HEK293 (cell line): ENCODE measurements around the gene CNIH3.

Experiments
- CTCF ChIP-seq: fragments of 450-650 bp; formaldehyde crosslinking; IDR thresholded peaks from 2 replicates; pipeline ENCODE4 v1.5.1; 2016; ENCODE audit warnings: missing biosample characterization, missing genetic modification characterization
- ZBTB17 ChIP-seq: fragments of 450-650 bp; formaldehyde crosslinking; IDR thresholded peaks from 2 replicates; pipeline ENCODE4 v1.5.1; 2016; ENCODE audit warnings: missing biosample characterization, missing genetic modification characterization
- ZBTB49 ChIP-seq: fragments of 450-650 bp; formaldehyde crosslinking; IDR thresholded peaks from 2 replicates; pipeline ENCODE4 v1.5.1; 2016; ENCODE audit warnings: missing biosample characterization, missing genetic modification characterization, low read depth
- ZNF138 ChIP-seq: fragments of 450-650 bp; formaldehyde crosslinking; IDR thresholded peaks from 2 replicates; pipeline ENCODE4 v1.5.1; 2016; ENCODE audit warnings: missing biosample characterization, missing genetic modification characterization, borderline replicate concordance
- ZNF184 ChIP-seq: fragments of 450-650 bp; IDR thresholded peaks from 2 replicates; pipeline ENCODE4 v1.5.1; 2018; ENCODE audit warnings: missing biosample characterization, mild to moderate bottlenecking, missing genetic modification characterization
- ZNF324 ChIP-seq: fragments of 450-650 bp; formaldehyde crosslinking; IDR thresholded peaks from 2 replicates; pipeline ENCODE4 v1.5.1; 2016; ENCODE audit warnings: missing biosample characterization, missing genetic modification characterization
- ZNF362 ChIP-seq: fragments of 450-650 bp; formaldehyde crosslinking; IDR thresholded peaks from 2 replicates; pipeline ENCODE4 v1.5.1; 2016; ENCODE audit warnings: missing biosample characterization, missing genetic modification characterization
- TF ChIP-seq, protein P1 (sequence below): fragments of 450-650 bp; formaldehyde crosslinking; IDR thresholded peaks from 2 replicates; pipeline ENCODE4 v1.5.1; 2016; ENCODE audit warnings: missing biosample characterization, missing genetic modification characterization

GRCh38 chr1:224767031-224767430 lies 150.9 kb downstream of the CNIH3 start:
- TF ChIP-seq ZNF362 (tag by site-specific recombination) (no peak), CTCF (tag by site-specific recombination) (no peak), ZNF138 (no peak), ZBTB49 (tag by site-specific recombination) (no peak), ZNF184 (tag by site-specific recombination) (no peak), ZNF324 (no peak), ZBTB17 (no peak)
- TF ChIP-seq, protein P1, sequence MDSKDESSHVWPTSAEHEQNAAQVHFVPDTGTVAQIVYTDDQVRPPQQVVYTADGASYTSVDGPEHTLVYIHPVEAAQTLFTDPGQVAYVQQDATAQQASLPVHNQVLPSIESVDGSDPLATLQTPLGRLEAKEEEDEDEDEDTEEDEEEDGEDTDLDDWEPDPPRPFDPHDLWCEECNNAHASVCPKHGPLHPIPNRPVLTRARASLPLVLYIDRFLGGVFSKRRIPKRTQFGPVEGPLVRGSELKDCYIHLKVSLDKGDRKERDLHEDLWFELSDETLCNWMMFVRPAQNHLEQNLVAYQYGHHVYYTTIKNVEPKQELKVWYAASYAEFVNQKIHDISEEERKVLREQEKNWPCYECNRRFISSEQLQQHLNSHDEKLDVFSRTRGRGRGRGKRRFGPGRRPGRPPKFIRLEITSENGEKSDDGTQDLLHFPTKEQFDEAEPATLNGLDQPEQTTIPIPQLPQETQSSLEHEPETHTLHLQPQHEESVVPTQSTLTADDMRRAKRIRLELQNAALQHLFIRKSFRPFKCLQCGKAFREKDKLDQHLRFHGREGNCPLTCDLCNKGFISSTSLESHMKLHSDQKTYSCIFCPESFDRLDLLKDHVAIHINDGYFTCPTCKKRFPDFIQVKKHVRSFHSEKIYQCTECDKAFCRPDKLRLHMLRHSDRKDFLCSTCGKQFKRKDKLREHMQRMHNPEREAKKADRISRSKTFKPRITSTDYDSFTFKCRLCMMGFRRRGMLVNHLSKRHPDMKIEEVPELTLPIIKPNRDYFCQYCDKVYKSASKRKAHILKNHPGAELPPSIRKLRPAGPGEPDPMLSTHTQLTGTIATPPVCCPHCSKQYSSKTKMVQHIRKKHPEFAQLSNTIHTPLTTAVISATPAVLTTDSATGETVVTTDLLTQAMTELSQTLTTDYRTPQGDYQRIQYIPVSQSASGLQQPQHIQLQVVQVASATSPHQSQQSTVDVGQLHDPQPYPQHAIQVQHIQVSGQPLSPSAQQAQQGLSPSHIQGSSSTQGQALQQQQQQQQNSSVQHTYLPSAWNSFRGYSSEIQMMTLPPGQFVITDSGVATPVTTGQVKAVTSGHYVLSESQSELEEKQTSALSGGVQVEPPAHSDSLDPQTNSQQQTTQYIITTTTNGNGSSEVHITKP (tag by site-specific recombination) = no peak
